CD4-positive, alpha-beta T cell treated with Interleukin-1 beta for 1 hour (primary cell): ENCODE data around the gene SUDS3.

Source experiments
- DNase-seq, 2 donors: peaks; one replicate each; pipeline ENCODE4 v3.0.0-alpha.2; 2020 to 2022

The SUDS3 gene

DNA sequence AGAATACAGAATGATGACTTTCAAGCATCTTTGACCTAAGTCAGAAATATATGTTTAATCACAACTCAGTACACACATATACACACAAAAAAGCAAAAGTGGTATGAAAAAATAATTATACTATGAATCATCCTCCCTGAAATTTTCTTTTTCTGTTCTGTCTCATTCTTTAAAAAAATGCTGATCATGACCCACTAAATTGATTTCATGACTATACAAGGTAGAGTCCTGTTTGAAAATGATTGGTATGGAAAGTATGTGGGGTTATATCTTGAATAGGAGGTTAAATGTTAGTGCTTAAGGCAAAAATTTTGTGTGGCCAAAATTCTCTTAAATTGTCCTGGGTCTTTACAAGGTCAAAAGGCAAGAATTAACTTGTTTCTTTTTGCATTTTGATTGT is 80.4 kb downstream of the SUDS3 start:
- DNase-seq, result no peak

DNA sequence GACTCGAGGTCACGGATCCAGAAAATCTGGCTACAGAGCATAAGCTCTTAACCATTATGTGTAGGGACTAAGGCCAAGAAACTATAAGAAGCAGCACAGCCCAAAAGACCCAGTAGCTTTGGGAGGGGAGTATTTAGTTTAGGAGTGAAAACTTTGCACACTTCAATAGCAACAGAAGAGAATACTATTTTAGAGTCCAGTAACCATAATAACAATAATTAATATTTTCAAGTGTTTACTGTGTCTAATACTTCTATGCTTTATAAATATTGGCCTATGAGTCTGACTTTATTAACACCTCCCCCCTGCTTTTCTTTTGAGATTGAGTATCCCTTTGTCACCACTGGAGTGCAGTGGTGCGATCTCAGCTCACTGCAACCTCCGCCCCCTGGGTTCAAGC is 82.8 kb downstream of the SUDS3 start:
- no peak for DNase-seq

DNA sequence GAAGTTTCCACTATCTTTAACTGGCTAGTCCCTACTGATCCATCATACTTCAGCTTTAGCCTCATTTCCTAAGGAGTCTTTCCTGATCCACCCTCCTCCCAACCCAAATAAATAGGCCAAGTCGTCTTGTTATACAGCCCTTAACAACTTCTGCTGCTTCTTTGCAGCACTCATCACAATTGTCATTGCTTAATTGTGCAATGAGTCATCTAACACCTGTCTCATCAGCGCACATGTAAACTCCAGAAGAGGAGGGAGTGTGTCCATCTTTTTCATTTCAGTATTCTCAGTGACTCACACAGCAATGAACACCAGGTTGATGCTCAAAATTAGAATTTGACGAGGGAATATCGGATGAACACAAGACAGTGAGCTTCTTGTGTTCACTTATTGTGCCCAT is 87.3 kb downstream of the SUDS3 start:
- no peak for DNase-seq

DNA sequence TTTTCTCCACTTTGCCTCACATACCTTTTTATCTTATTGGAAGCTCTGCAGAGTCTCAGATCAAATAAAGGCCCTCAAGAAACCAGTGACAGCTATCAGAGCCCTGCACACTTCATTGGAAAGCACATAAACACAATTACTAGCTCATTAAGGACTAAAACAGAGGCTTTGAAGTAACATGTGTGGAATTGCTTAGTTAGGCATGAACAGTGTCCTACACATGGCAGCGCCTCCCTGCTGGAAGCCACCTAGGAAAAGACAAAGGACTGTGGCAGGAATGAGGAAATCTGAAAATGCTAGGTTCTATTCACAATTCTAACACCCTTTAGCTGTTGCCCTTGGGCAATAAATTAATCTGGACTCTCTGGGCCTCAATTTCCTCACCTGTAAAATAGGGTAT is 89.4 kb downstream of the SUDS3 start:
- DNase-seq, result no peak
